NOMO-1 (cell line): ENCODE measurements around the gene MAP3K13.
"Not testable (repeated sequence)": the region's sequence is repeated elsewhere in the genome, so short reads cannot be mapped to it uniquely, and the experiment has no call there.

Experiments used
- DNase-seq, 2 experiments: peaks; one replicate each; lab custom pipeline; 2025; ENCODE audit not compliant: unreplicated experiment in 2 of 2; lab: John Stamatoyannopoulos, UW

MAP3K13 gene

GRCh38 chr3:185340751-185341150 lies 22.2 kb upstream of the MAP3K13 start:
- DNase-seq: no peak

- DNase-seq: peak in 1 of 2 experiments; percentile 20
These were observed 21.1 kb upstream of the MAP3K13 start for GRCh38 chr3:185341616-185342458.

- peak; percentile 70 to 81 for DNase-seq
These were observed 20.3 kb upstream of the MAP3K13 start for GRCh38 chr3:185342459-185343174.

GRCh38 chr3:185347399-185347798 lies 15.5 kb upstream of the MAP3K13 start:
- DNase-seq: no peak

GRCh38 chr3:185350841-185351240 lies 12.1 kb upstream of the MAP3K13 start:
- no peak for DNase-seq

- no peak for DNase-seq
These were observed 11.5 kb upstream of the MAP3K13 start for GRCh38 chr3:185351396-185351795.

GRCh38 chr3:185353225-185353624 lies 9.7 kb upstream of the MAP3K13 start:
- no peak for DNase-seq

- peak; percentile 88 to 95 for DNase-seq
These were observed 8.9 kb upstream of the MAP3K13 start for GRCh38 chr3:185353823-185354614.

GRCh38 chr3:185356499-185356898 lies 6.4 kb upstream of the MAP3K13 start:
- no peak for DNase-seq

- no peak for DNase-seq
These were observed 1.0 kb upstream of the MAP3K13 start for GRCh38 chr3:185361920-185362319.

- peak; percentile 19 to 63 for DNase-seq
These were observed 797 bp downstream of the MAP3K13 start for GRCh38 chr3:185363662-185364203.

- DNase-seq: no peak
These were observed 2.5 kb downstream of the MAP3K13 start for GRCh38 chr3:185365291-185366073.

GRCh38 chr3:185366074-185366335 lies 3.1 kb downstream of the MAP3K13 start:
- no peak for DNase-seq

- DNase-seq: no peak
These were observed 4.0 kb downstream of the MAP3K13 start for GRCh38 chr3:185366913-185367312.

GRCh38 chr3:185370349-185370748 lies 7.4 kb downstream of the MAP3K13 start:
- not testable (repeated sequence) for DNase-seq

- no peak for DNase-seq
These were observed 8.6 kb downstream of the MAP3K13 start for GRCh38 chr3:185371306-185372074.

GRCh38 chr3:185381320-185382058 lies 18.6 kb downstream of the MAP3K13 start:
- DNase-seq: no peak

GRCh38 chr3:185382154-185382553 lies 19.2 kb downstream of the MAP3K13 start:
- no peak for DNase-seq

- DNase-seq: not testable (repeated sequence)
These were observed 23.6 kb downstream of the MAP3K13 start for GRCh38 chr3:185386515-185386914.
